ENCODE data around the gene TMEFF2. TPM values are rescaled to one million over a fixed set of nuclear protein-coding genes. Genes with fewer than 3 reads are reported as not detected.
A peak's percentile ranks its signal among the peaks of the same experiment; 100 is the strongest.

The TMEFF2 gene, protein sequence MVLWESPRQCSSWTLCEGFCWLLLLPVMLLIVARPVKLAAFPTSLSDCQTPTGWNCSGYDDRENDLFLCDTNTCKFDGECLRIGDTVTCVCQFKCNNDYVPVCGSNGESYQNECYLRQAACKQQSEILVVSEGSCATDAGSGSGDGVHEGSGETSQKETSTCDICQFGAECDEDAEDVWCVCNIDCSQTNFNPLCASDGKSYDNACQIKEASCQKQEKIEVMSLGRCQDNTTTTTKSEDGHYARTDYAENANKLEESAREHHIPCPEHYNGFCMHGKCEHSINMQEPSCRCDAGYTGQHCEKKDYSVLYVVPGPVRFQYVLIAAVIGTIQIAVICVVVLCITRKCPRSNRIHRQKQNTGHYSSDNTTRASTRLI
- 64.1 and 72.6 TPM in 2 replicates for total RNA-seq (2014; rRNA removed)
- 27.8 TPM for polyA plus RNA-seq (2012)

DNA sequence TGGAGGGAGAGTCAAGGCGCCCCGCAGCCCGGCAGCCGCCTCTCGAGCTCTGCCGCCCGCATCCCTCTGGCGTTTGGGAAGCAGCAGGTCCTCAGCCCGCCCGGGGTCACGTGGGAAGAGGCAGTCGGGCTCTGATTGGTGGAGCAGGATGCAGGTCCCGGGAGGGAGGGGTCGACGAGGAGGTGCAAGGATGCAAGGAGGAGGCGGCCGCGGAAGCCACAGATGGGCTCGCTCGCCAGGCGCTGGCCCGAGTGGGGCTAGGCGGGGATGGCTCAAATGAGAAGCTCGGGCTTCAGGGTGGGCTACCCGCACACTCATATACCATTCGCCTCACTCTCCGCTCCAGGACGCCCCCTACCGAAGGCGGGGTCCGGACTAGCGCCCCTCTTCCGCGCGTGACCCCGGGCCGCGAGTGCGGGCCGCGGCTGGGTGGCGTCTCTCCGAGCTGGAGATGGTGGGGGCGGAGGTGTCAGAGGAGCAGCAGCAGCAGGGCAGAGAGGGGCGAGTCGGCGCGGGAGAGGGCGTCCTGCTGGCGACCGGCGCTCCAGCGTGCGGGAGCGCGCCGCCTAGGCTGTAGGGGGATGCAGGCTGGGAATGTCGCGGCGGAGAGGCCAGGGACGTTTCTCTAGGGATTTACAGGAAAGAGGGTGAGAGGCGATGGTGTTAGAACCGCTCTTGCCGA lies at the start of gene TMEFF2:
Gene TMEFF2 (minus strand): TSS at position 68 of the 682 bp plus-strand sequence. CDS start 409 bp downstream, outside the sequence.
- peak; percentile 96 for DNase-seq (ENCODE audit: low read depth)

DNA sequence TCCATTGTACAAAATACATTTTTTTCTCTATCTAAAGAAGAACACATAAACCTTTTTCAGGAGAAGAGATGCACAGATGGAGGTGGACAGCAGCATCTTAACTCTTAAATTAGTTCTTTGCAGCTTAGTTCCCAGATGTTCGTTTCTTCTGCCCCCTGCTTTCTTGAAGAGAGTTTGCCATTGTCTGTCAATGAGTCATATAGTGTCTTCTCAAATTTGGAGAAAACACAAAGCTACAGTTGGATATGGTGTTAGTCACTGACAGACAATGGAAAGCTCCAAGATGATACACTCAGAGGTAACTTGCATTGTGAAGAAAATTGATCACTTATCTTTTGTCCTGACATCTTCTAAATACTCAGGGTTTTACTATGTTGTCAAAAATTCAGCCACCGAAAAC lies 48.8 kb upstream of the TMEFF2 start:
- DNase-seq (ENCODE audit: low read depth) = peak; percentile 90

DNA sequence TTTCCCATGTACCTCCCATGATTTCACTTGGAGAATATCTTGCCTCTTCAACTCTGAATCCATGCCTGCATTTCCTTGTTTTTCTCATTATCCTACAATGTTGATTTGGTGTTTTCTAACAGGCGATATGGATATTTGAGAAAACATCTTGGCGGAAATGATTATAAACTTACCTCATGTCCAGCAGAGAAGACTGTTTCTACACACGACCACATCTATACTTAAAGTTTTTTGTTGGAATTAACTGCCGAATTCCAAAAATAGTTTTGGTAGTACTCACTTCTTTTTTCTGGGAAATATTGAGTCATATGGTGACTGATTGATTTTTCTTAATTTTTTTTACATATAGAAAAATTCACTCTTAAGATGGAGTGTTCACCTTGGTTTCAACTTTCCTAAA lies 41.4 kb upstream of the TMEFF2 start:
- DNase-seq (ENCODE audit: low read depth) = peak; percentile 76

DNA sequence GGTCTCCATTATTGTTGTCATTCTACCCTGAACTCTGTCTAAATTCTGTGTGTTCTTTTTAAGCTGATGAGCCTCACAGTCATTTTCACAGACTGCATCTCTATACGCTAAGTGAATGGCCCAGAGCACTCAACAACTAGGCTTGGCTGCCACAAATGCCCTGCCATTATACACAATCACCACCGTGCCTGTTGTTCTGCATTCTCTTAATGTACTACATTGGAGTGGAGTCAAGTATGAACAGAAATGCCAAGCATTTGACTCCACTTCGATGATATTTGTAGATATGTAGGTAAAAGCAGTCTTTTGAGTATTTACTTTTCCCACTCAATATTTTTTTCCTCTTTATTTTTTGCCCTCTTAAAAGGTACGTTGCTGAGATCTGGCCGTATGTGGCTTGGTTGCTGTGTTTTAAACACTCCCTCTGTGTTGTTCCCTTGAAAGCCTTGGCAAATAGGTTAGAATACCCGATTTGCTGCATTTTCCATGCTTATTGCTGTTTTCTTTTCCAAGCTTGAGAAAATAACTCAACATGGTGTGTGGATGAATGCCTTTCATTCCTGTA lies 36.2 kb upstream of the TMEFF2 start:
- no peak for DNase-seq (ENCODE audit: low read depth)

DNA sequence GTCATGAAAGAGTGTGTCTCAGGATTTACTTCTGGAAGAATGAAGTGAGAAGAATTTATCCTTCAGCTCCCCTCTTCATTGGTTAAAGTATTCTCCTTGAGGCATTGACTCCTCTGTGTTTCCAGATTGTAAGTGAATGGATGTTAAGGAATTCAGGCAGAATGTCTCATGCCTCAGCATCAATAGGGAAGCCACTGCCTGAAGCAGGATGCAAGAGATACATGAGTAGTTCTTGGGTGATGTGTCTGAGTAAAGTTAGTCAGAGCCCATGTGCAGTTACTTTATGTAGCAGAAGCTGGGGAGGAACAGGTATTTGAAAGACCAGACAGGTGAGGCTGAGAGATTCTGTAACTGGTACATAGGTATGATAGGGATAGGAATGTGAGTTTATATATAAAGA lies 34.0 kb upstream of the TMEFF2 start:
- DNase-seq (ENCODE audit: low read depth) = no peak

DNA sequence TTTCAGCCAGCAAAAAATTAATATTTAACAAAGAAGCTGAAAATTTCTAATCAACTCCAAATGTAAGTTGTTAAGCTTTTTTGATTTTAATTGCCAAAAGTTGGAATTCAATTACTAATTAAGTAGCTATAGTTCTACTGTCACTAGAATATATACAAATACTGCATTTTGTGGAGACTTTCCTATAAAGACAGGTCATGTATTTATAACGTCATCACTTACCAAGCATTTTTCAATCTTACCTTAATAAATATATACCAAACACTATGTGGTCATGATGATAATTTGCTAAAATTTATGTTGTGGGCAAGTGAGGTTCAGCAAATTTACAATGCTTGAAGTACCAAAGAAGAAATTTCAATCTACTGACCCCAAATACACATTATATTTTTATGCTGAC lies 24.2 kb upstream of the TMEFF2 start:
- no peak for DNase-seq (ENCODE audit: low read depth)

DNA sequence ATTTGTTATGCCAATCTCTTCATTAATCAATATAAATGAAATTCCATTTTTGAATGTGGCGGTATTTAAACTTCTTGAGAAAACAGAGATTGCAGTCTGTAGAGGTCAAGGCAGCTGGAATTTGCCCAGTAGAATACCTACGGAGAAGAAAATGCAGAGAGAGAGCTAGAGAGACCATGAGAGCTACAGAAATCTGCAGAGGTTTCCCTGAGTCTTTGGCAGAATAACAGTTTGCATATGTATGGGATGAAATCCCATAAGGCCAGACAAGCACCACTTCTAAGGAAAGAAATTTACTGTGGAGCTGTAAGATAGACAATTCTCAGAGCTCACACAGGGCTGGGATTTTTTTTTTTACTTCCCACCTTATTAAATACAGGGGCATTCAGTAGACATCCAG lies 23.6 kb upstream of the TMEFF2 start:
- DNase-seq (ENCODE audit: low read depth) = no peak

DNA sequence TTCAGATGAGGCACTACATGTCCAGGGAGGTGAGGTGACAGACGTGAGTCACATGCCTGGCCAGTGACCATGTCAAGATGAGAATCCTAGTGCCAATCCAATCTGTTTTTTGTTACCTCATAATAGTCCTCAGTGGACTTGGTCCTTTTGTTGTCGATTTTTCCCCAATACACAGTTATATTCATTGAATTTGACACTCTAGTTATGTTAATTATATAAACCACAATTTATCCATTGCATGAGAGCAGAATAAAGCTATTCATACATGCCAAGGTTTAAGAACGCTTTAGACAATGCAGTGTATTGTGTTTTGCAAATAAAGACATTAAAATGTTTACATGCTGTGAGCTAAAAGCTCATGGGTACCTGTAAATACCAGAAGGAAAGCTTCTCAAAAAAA lies 21.6 kb upstream of the TMEFF2 start:
- DNase-seq (ENCODE audit: low read depth) = no peak

DNA sequence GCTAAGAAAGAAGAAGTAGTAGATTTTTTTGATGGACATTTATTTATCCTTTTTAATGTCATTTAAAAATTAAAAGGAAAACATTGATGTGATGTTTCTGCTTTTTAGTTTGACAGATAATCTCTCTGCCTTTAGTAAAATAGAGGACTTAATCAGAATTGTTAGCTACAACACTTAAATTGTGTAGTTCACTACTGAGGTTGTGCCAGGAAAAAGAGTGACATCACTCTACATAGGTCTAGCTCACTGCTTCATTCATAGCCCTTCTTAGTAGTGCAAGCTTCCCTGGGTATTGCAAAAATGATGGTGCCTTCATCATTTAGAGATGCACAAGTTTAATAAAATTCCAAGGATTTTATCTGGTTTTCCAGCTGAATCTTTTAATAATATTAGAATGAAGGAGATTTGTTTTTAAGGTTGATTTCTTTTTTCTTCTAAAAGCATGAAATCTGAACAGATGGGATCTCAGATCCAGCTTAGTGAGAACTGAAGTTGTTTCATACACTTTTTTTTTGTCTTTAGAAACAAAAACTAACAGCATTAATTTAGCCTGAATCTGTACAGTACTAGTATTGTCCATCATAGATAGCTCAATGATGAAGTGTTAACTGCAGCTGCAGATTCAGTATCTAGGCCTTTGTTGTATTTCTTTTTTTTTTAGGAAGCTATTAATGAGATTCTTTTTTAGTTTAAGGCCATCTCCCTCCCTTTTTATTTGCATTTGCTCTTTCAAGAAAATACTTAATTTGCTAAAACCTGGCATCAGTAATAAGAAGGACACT lies 20.6 kb upstream of the TMEFF2 start:
- no peak for DNase-seq (ENCODE audit: low read depth)

DNA sequence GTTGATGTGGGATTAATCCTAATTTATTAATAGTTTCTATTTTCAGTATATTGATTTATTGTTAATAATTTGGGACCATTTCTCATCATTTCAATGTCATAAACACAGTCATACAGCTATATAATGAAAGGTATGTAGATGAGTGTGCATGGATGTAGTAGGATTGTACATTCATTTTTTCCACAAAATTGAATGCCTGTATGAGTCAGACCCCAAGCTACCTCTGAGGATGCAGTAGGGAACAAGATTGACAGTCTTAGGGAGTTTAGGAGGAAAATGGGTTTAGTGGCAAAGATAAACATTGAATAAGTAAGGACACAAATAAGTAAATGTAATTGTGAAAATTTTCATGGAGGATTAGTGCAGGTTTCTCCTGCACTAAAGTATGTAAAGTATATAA lies 14.1 kb upstream of the TMEFF2 start:
- no peak for DNase-seq (ENCODE audit: low read depth)

DNA sequence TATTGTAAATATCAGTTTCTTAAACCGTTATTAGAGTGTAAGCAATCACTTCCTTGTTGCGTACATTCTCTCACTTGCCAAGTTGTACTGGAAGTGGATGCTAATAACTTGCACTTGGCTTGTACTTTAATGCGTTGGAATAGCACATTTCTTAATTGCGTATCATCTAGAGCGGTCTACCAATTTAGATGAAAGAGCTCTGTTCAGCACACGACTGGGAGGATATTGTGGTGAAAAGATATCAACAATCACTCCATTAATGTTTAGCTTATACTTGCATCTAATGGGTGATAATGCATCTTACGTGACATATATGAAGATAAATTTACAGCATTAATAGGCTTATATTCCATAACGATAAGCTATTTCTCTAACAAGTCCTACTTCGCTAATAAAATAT lies 11.7 kb upstream of the TMEFF2 start:
- DNase-seq (ENCODE audit: low read depth) = no peak

DNA sequence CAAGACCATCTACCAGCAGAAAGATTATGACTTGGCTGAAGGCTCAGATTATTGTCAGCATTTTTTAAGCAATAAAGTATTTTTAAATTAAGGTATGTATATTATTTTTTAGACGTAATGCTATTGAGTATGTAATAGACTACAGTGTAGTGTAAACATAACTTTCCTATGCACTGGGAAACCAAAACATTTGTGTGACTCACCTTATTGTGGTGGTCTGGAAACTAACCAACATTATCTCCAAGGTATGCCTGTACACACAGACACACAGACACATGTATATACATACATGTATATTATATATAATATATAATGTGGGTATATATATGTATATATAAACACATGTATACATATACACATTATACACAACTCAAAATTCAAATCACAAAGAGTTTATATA lies 9.1 kb upstream of the TMEFF2 start:
- DNase-seq (ENCODE audit: low read depth) = no peak

DNA sequence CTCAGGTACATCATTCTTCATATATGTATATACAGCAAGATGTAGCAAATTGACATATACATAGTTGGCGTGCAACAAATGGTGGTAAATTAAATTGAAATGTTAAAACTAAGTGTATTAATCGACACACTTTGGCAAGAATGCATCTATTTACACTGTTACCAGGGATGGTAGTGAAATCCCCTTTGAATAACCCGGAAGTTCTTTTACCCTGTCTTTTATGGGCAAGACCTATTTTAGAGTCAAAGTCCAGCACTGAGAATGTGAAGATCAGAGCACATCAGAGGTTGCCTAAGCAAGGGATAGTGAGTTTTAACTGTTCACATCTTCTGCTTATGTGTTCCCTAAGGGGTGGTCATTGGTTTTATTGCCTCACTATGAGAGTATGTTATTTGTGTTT lies 7.6 kb upstream of the TMEFF2 start:
- no peak for DNase-seq (ENCODE audit: low read depth)

DNA sequence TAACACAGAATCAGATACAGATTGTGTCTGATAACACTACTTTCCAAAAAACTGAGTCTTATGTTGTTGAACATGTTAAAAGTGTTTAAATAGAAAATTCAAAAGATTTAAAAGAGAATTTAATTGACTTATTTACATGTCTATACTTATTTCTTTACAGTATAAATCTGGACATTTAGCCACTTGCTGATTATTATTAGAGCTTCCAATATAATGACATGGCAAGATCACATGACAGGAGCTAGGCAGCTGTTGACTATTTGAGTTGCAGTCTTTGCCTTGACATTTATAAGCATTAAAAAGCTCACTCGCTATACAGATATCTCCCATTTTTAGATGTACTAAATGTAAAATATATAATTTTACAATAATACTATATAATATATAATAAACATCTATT lies 6.4 kb upstream of the TMEFF2 start:
- no peak for DNase-seq (ENCODE audit: low read depth)

DNA sequence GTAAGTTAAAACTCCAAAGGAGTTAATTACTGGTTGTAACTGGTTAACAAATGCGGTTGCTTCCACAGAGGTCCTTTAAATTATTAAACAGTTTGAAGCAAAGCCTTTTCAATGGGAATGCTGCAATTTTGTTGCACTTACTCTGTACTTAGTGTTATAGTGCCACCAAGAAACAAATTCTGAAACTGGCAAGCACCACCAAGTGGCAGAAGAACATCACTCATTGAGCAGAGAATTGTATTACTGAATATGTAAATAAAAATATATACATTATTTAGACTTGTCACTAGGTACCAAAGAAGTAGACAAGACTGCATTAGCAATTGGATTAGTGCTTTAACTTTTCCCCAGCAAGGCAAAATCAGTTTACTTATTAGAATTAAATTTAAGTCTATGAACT lies 2.6 kb upstream of the TMEFF2 start:
- peak; percentile 43 for DNase-seq (ENCODE audit: low read depth)

DNA sequence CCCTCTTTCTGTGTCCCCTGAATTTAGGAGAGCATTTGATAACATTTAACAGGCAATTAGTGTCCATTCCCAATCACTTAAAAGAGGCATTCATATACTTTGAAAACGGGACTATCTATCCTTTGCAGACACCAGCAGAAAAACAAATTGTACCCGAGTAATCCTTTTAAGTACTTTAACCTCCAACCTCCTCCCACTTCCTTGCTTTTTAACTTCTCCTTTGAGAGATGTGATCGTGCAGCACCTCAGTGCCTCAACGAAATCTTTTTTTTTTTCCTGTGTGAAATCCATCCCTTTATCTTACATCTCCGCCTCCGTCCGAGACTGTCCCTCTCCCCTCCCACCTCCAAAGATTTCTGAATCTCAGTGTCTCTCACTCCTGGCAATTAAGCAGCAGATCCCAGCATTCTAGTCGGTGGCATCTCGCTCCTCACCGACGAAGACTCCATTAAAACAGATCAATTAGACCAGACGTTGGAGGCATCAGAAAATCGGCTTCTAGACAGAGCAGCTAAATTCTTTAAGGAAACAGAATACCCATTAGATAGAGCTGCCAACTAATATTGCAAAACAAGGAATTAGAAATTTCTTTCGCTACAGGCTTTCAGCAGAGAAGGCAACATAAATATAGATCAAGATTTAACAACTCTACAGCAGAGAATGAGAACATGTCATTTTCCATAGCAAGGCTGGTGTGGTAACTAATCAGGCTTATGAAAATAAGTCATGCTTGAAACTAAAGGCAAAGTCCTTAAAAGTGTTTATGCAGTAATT lies 1.9 kb upstream of the TMEFF2 start:
- DNase-seq (ENCODE audit: low read depth) = peak; percentile 29

DNA sequence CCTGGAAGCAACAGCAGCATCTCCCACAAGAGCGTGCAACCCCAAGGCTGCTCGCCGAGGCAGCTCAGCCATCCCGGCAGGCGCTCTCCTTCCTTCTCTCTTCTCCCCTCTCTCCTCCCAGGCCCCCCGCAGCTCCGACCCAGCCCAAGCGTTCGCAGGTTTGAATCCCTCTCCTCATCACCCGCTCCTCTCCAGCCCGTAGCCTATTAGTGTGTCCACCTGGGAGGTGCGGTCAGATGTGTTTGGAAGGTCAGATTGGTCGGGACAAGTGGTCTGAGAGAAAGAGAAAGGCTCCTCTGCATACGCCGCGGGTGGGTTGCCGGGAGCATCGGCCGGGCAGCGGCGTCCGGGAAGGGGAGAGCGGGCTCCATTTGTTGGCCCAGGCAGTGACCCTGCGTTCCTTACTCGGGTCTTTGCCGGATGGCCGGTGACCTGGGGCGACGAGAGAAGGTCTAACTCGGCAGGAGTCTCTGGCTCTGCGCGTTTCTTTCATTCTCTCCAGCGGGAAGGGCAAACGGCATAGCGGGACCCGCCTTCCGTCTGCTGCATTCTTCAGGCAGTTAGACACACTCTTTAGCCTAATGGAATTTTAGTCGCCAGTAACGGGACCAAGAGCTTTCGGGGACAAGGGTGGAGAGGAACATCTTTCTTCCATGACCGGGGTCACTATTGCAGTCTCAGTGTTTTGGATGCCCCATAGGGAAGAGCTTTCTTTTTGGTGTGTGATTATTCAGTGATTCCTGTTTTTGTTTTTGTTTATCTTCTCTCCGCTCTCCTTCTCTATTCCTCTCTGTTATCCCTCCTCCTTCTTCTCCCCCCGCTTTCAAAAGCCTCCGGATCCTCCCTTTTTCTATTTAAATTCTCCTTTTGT lies 1.1 kb upstream of the TMEFF2 start:
- peak; percentile 45 for DNase-seq (ENCODE audit: low read depth)

DNA sequence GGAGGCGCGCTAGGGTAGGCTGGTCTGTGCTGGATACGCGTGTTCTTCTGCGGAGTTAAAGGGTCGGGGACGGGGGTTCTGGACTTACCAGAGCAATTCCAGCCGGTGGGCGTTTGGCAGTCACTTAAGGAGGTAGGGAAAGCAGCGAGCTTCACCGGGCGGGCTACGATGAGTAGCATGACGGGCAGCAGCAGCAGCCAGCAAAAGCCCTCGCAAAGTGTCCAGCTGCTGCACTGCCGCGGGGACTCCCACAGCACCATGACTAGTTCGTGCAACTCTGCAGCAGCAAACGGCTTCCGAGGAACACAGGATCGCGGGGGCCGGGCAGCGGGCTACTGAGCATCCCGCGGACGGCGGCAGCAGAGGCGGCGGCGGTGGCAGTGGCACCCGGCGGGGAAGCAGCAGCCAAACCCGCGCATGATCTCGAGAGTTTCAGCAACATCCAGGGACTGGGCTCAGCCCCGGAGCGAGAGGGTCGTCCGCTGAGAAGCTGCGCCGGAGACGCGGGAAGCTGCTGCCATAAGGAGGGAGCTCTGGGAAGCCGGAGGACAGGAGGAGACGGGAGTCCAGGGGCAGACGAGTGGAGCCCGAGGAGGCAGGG lies 368 bp downstream of the TMEFF2 start:
- peak; percentile 69 for DNase-seq (ENCODE audit: low read depth)

DNA sequence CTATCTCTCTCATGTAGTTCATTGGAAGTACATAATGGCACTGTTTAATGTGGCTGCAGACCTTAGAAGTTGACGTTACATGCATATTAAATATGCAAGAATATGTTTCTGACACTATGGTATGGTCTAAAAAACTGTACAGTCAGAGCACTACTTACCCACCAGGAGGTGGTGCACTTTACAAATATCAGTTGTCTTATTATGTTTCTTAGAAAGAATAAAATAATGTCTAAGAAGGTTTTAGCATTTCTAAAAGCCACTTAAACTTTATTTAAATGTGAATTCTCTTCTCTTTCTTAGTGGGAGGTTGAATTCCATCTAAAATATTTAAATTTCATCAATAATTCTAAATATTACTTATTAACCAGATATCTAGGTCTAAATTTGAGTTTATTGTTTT lies 4.3 kb downstream of the TMEFF2 start:
- DNase-seq (ENCODE audit: low read depth) = peak; percentile 54

DNA sequence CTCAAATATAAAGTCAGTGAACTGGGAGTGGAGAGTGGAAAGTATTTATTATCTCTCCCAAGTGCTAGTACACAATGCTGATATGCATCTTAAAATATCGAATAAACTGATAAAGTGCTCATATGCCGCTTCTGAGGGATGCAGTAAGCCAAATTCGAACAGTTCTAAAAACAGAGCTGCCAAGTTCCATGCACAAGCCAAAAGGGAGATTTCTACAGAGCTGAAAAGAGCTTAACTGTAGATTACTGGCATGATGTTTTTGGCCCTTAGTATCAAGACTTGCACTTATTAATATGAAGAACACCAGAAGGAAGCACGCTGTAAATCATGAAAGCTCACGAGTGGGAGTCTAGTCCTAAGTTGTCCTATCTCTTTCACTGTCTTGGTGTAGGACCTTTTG lies 7.9 kb downstream of the TMEFF2 start:
- DNase-seq (ENCODE audit: low read depth) = no peak

Data from LHCN-M2 (cell line).